ENCODE results near the gene OCSTAMP.

OCSTAMP gene

DNA sequence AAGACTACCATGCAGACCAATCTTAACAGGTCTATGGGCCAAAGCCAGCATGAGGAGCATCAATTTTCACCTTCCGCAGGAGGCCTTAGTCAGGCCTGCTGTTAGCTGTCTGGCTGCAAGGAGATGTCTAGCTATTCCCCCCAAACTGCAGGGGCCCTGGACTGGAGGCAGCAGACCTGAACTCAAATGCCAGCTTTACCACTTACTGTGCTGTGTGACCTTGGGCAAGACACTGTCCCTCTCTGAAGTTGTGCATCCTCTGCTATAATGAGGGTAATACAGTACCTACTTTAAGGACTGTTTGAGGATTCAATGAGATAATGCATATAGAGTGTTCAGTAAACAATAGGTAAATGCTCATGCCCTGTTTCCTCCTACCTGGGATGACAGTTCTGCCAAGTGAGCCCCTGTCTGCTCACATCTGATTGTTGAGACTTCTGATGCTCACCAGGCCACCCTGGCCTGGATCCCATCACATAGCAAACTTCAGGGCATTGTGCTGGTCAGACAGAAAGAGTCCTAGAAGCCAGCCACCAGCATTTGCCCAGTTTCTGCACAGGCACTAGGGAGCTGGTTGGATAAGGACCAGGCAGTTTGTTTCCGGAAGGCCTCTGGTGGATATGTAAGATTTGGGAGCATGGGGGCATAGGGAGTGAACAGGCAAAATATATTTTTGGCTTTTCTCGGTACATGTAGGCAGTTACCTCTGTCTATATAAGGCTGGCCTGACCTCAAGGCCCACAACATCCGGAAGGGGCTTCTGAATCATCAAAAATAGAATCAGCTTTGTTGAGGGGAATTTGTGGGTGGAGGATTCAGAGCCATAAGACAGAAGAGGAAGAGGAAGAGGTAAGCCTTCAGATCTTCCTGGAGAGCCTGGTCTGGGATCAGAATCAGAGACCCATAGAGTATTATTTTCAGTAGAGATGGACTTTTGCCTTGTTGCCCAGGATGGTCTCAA lies 2.3 kb upstream of the OCSTAMP start:
- DNase-seq (ENCODE audit: low read depth in 2 of 2): no peak

DNA sequence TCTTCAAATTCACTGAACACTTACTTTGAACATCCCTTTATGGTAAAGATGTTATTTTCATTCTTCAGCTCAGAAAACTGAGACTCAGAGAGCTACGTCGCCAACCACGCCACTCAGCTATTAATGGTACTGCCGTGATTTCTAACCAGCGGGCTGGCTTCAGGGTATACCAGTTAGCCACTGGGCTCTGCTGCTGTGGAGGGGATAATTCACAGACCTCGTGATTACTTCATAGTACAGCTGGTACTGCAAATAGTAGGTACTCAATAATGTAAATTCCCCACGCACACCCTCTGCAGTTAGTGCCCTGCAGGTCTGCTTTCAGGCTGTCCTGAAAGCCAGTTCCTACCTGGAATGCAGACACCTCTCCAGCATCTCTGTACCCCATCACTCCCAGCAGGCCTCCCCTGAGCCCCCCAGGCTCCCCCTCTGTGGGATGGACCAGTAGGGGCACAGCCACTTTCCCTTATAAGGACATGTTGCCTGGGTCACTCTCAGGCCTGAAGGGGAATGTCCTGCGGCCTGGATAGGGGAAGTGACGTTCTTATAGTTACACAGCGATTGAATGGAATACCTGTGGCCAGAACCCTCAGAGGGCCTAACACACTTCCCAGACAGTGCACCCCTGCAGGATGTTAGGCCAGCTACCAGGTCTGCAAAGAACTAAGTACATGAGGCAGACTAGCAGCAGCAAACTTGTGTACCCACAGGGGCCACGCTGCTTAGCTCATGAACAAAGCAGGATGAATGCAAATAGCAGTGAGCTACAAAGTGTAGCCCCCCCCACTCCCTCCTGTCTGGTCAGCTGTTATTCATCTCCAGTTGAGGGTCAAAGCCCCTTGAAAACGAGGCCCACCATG lies 1.3 kb upstream of the OCSTAMP start:
- no peak for DNase-seq (ENCODE audit: low read depth in 2 of 2)

- no peak for DNase-seq (ENCODE audit: low read depth in 2 of 2)
Observed at GRCh38 chr20:46549188-46549972, 1.1 kb downstream of the OCSTAMP start.

- DNase-seq (ENCODE audit: low read depth in 2 of 2): no peak
Observed at GRCh38 chr20:46548688-46549087, 1.8 kb downstream of the OCSTAMP start.

- no peak for DNase-seq (ENCODE audit: low read depth in 2 of 2)
Observed at GRCh38 chr20:46547995-46548394, 2.5 kb downstream of the OCSTAMP start.

DNA sequence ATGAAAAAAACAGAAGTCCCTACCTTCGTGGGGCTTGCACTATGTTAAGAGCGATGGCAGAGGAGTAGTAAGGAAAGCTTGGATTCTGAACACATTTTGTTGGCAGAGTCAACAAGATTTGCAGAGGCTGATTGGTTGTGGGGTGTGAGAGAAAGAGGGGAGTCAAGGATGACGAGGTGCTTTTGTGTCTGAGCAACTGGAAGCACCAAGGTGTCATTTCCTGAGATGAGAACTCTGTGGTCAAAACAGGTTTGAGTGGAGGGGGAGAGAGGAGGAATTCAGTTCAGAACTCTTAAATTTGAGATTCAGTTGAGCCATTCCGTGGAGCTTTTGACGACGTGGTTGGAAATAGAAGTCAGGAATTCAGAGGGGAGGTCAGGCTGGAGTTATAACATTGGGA lies 3.5 kb downstream of the OCSTAMP start:
- DNase-seq (ENCODE audit: low read depth in 2 of 2): no peak

- DNase-seq (ENCODE audit: low read depth in 2 of 2): no peak
Observed at GRCh38 chr20:46546298-46546697, 4.2 kb downstream of the OCSTAMP start.

GRCh38 chr20:46545827-46546138 lies 4.7 kb downstream of the OCSTAMP start:
- no peak for DNase-seq (ENCODE audit: low read depth in 2 of 2)

- DNase-seq (ENCODE audit: low read depth in 2 of 2): no peak
Observed at GRCh38 chr20:46545077-46545826, 5.2 kb downstream of the OCSTAMP start.

DNA sequence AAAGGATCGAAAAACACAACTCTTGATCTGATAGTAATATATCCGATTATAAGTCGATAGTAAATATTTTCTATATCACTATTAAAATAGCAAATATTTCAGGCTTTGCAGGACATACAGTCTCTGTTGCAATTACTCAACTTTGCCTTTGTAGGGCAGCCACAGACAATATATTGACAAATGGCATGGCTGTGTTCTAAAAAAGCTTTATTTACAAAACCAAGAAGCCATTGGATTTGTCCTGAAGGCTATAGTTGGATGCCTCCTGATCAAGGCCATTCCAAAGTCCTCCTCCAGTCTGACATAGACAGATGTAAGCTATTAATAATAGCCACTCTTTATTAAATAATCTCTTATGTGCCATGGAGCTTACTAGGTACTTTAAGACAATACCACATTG lies 5.9 kb downstream of the OCSTAMP start:
- no peak for DNase-seq (ENCODE audit: low read depth in 2 of 2)

GRCh38 chr20:46543959-46544358 lies 6.5 kb downstream of the OCSTAMP start:
- no peak for DNase-seq (ENCODE audit: low read depth in 2 of 2)

- no peak for DNase-seq (ENCODE audit: low read depth in 2 of 2)
Observed at GRCh38 chr20:46543033-46543432, 7.4 kb downstream of the OCSTAMP start.

DNA sequence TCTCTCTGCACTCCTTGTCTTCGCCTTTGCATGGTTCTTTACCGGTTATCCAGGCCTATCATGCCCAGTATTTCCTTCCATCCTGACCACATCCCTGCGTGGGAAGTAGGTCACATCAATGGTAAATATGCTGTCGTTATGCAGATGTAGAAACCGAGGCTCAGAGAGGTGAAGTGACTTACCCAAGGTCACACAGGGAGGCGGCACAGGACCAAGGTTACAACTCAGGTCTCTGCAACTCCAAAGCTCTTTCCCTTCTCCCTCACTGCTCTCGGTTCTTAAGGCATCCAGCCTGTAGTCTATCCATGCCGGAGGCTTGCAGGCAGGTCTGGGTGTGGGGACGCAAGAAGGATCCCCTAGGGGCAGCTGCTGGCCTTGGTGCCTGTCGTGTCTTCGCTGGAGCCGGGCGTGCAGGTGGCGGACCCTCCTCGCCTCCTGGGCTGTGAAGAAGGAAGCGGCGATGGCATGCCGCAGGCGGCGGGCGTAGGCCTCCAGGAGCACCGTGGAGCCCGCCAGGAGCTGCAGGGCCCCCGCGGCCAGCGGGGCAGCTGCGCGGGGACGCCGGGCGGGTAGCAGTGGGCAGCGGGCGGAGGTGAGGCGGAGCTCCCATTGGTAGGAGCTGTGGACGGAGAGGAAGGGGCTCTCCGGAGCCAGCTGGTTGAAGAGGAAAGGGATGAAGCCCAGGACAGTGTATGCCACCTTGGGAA lies 9.1 kb downstream of the OCSTAMP start:
- no peak for DNase-seq (ENCODE audit: low read depth in 2 of 2)

DNA sequence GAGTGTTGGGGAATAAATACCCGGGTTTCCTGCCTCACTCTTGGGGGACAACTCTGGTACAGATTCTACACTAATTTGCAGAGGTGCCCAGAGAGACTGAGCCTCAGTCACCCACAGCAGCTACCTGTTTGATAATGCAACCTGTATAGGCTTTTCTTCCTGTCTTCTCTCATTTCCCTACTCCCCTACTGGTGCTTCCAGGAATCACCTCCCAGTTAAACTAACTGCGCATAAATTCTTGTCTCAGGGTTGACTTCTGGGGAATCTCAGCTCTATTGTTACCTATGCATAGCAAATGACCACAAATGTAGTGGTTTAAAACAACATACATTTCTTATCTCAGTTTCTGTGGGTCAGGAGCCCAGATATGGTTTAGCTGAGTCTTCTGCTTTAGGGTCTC lies 11.3 kb downstream of the OCSTAMP start:
- DNase-seq (ENCODE audit: low read depth in 2 of 2): no peak

DNA sequence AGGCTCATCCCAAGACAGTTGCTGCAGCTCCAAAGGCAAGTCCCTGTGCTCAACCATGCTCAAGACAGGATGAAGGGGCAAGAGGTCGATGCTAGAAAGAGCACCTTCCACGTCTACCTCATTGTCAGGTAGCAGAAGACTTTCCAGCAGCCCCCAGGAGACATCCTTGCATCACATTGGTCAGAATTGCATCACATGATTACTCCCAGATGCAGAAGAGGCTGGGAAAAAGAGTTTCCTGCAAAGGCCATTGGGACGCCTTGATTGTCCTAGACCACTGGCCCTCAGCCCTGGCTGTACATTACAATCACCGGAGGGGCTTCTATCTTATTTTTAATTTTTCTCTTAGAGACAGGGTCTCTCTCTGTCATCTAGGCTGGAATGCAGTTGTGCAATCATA lies 19.8 kb downstream of the OCSTAMP start:
- DNase-seq (ENCODE audit: low read depth in 2 of 2): no peak

- DNase-seq (ENCODE audit: low read depth in 2 of 2): no peak
Observed at GRCh38 chr20:46523696-46524328, 26.6 kb downstream of the OCSTAMP start.

DNA sequence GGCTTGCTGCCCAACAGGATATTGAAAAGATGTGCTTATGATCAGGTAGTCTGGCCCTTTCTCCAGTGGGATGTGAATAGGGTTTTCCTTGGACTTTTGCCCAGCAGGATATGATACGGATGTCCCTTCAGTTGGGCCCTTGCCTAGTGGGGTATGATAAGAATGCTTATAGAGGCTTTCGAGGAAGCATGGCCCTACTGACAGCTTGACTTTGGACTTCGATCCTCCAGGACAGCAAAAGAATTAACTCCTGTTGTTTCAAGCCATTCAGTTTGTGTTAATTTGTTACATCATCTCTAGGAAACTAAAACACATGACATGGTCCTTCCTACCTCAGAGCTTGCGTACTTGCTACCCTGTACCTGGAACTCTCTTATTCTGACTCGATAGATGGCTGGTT lies 27.3 kb downstream of the OCSTAMP start:
- no peak for DNase-seq (ENCODE audit: low read depth in 2 of 2)

DNA sequence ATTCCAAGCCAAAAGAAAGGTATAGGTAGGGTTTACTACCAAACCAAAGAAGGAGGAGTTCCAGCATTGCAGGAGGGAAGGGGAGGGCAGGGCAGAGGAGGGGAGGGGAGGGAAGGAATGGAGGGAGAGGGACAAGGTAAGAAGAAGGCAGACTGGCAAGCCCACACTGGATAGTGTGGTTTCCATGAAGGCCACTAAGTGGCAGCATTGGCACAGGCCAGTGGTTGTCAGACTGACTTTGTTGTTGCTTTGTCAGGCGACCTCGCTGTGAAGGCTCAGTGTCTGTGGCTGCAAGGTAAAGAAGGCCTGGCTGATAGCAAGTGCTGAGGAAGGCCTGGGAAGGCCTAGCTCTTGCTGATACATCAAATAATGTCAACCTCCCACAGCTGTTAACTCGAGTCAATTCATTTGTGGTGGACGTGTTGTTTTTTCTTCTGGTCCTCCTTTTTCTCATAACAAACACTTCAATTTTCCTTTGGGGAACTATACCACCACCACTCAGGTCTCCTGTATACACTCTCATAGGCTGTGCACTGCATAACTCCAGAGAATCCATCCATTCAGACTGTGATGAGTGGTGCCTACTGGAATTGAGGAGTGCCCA lies 29.4 kb downstream of the OCSTAMP start:
- DNase-seq (ENCODE audit: low read depth in 2 of 2): peak in 1 of 2 donors; percentile 10

DNA sequence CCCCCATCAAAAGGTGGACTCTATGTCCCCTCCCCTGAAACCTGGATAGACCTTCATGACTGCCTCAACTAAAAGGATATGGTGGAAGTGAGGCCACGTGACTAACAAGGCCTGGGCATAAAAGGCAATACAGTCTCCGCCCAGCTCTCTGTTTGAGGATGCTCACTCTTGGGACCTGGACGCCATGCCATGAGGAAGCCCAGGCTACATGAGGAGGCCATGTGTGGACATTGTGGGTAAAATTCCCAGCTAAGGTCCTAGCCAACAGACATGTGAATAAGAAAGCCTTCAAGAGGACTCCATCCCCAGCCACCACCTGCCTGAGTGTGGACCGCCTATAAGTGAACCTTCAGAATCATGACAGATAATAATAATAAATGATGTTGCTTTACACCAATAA lies 29.9 kb downstream of the OCSTAMP start:
- DNase-seq (ENCODE audit: low read depth in 2 of 2): no peak
